Transverse colon (tissue), 4 donors: ENCODE measurements around the gene SMAD3.

ENCODE experiments used
- CTCF ChIP-seq, 5 experiments: fragments of 200-600 bp in 3 of 5; fragments of 450-650 bp in 2 of 5; sonication (generic) in 3 of 5; IDR thresholded peaks; 1 replicate in 2 of 5; 2 replicates in 3 of 5; pipeline ENCODE4 v1.5.1; 2016 to 2017; ENCODE audit warnings: antibody characterized with exemption in 5 of 5, inconsistent platforms in 3 of 5, mild to moderate bottlenecking in 2 of 5, moderate library complexity in 1 of 5
- EP300 ChIP-seq: sonication (generic); formaldehyde crosslinking; IDR thresholded peaks from one replicate; pipeline ENCODE4 v1.6.1; 2017; ENCODE audit warnings: antibody characterized with exemption, low read depth
- POLR2A ChIP-seq: fragments of 450-650 bp; IDR thresholded peaks from one replicate; pipeline ENCODE4 v1.6.1; 2016; ENCODE audit warnings: antibody characterized with exemption, mild to moderate bottlenecking, moderate library complexity
- POLR2AphosphoS5 ChIP-seq, 3 donors: sonication (generic); formaldehyde crosslinking; IDR thresholded peaks; one replicate each; pipeline ENCODE4 v1.6.1; 2016; ENCODE audit warnings: antibody characterized with exemption in 3 of 3

GRCh38 chr15:67038736-67039135 lies 26.7 kb upstream of the SMAD3 start:
- TF ChIP-seq CTCF (IDR thresholded peaks at IDR 0.05) (no peak), EP300 (no peak), POLR2A (no peak), POLR2AphosphoS5 (IDR thresholded peaks at IDR 0.05) (no peak)
